NK-92 (cell line): Measurements from ENCODE around the gene GNAO1.

Experiments used
- DNase-seq: peaks from one replicate; lab custom pipeline; 2025; ENCODE audit not compliant: unreplicated experiment; lab: John Stamatoyannopoulos, UW

The GNAO1 gene

GRCh38 chr16:56346131-56346890 lies 155.0 kb downstream of the GNAO1 start:
- DNase-seq = no peak

- DNase-seq = no peak
Observed at GRCh38 chr16:56347166-56347565, 155.9 kb downstream of the GNAO1 start.

- DNase-seq = no peak
Observed at GRCh38 chr16:56347670-56348069, 156.4 kb downstream of the GNAO1 start.

- no peak for DNase-seq
Observed at GRCh38 chr16:56348168-56349085, 157.1 kb downstream of the GNAO1 start.

- no peak for DNase-seq
Observed at GRCh38 chr16:56349086-56349415, 157.8 kb downstream of the GNAO1 start.

- DNase-seq = no peak
Observed at GRCh38 chr16:56349711-56350161, 158.4 kb downstream of the GNAO1 start.

- DNase-seq = no peak
Observed at GRCh38 chr16:56350491-56351405, 159.5 kb downstream of the GNAO1 start.

GRCh38 chr16:56351481-56351880 lies 160.2 kb downstream of the GNAO1 start:
- DNase-seq = no peak

GRCh38 chr16:56352351-56353053 lies 161.2 kb downstream of the GNAO1 start:
- no peak for DNase-seq

- no peak for DNase-seq
Observed at GRCh38 chr16:56353054-56353921, 162.0 kb downstream of the GNAO1 start.

- DNase-seq = no peak
Observed at GRCh38 chr16:56354016-56354415, 162.7 kb downstream of the GNAO1 start.

GRCh38 chr16:56354746-56355145 lies 163.5 kb downstream of the GNAO1 start:
- no peak for DNase-seq

GRCh38 chr16:56355221-56355620 lies 163.9 kb downstream of the GNAO1 start:
- DNase-seq = no peak

- no peak for DNase-seq
Observed at GRCh38 chr16:56355786-56356275, 164.5 kb downstream of the GNAO1 start.

- no peak for DNase-seq
Observed at GRCh38 chr16:56356276-56357240, 165.3 kb downstream of the GNAO1 start.

GRCh38 chr16:56357241-56357764 lies 166.0 kb downstream of the GNAO1 start:
- DNase-seq = no peak

- DNase-seq = no peak
Observed at GRCh38 chr16:56357765-56358322, 166.6 kb downstream of the GNAO1 start.
